ENCODE data around the gene CNTN4.

CNTN4 gene

GRCh38 chr3:2934541-2934940, 835.9 kb downstream of the CNTN4 start:
- POLR2A ChIA-PET, result no interaction called here
- no peak for DNase-seq (ENCODE audit: extremely low spot score)
- CTCF ChIA-PET, result no interaction called here
- TF ChIP-seq SUZ12 (IDR thresholded peaks at IDR 0.05), result no peak
- no peak for TF ChIP-seq LEF1 (IDR thresholded peaks at IDR 0.05; ENCODE audit: borderline replicate concordance)
- no peak for TF ChIP-seq L3MBTL2 (conservative IDR thresholded peaks at IDR 0.05)
- no peak for TF ChIP-seq PKNOX1 (IDR thresholded peaks at IDR 0.05)
- TF ChIP-seq FOXK2 (IDR thresholded peaks at IDR 0.05), result no peak
- no peak for TF ChIP-seq FOXA1 (IDR thresholded peaks at IDR 0.05)
- no peak for TF ChIP-seq HDGF (IDR thresholded peaks at IDR 0.05; ENCODE audit: borderline replicate concordance)
- no peak for TF ChIP-seq TARDBP (IDR thresholded peaks at IDR 0.05)
- TF ChIP-seq CTBP1 (IDR thresholded peaks at IDR 0.05; ENCODE audit: borderline replicate concordance), result no peak
- TF ChIP-seq ARNT (IDR thresholded peaks at IDR 0.05), result no peak
- no peak for TF ChIP-seq NFRKB (IDR thresholded peaks at IDR 0.05)
- no peak for TF ChIP-seq ZNF384 (IDR thresholded peaks at IDR 0.05)

GRCh38 chr3:2937055-2937454, 838.4 kb downstream of the CNTN4 start:
- DNase-seq (ENCODE audit: extremely low spot score), result no peak
- TF ChIP-seq ZNF384 (IDR thresholded peaks at IDR 0.05), result no peak
- TF ChIP-seq LEF1 (IDR thresholded peaks at IDR 0.05; ENCODE audit: borderline replicate concordance), result no peak
- TF ChIP-seq PKNOX1 (IDR thresholded peaks at IDR 0.05), result no peak
- no peak for TF ChIP-seq SUZ12 (IDR thresholded peaks at IDR 0.05)
- no peak for TF ChIP-seq ARNT (IDR thresholded peaks at IDR 0.05)
- TF ChIP-seq SP1 (IDR thresholded peaks at IDR 0.05), result no peak
- no peak for TF ChIP-seq TARDBP (IDR thresholded peaks at IDR 0.05)
- no peak for TF ChIP-seq L3MBTL2 (conservative IDR thresholded peaks at IDR 0.05)
- no peak for TF ChIP-seq FOXM1 (IDR thresholded peaks at IDR 0.05; ENCODE audit: borderline replicate concordance)
- TF ChIP-seq NFRKB (IDR thresholded peaks at IDR 0.05), result no peak
- TF ChIP-seq HDGF (IDR thresholded peaks at IDR 0.05; ENCODE audit: borderline replicate concordance), result no peak
- no peak for TF ChIP-seq FOXK2 (IDR thresholded peaks at IDR 0.05)
- no peak for TF ChIP-seq BHLHE40 (IDR thresholded peaks at IDR 0.05; ENCODE audit: borderline replicate concordance)
- TF ChIP-seq ELF4 (IDR thresholded peaks at IDR 0.05), result no peak
- TF ChIP-seq FOXA1 (IDR thresholded peaks at IDR 0.05), result no peak
- no peak for TF ChIP-seq CTBP1 (IDR thresholded peaks at IDR 0.05; ENCODE audit: borderline replicate concordance)
- ChIA-PET CTCF (no interaction called here), POLR2A (no interaction called here)

GRCh38 chr3:2937592-2937991, 838.9 kb downstream of the CNTN4 start:
- TF ChIP-seq FOXM1 (IDR thresholded peaks at IDR 0.05; ENCODE audit: borderline replicate concordance) (no peak), BHLHE40 (IDR thresholded peaks at IDR 0.05; ENCODE audit: borderline replicate concordance) (no peak), SP1 (IDR thresholded peaks at IDR 0.05) (no peak), CTBP1 (IDR thresholded peaks at IDR 0.05; ENCODE audit: borderline replicate concordance) (no peak), ELF4 (IDR thresholded peaks at IDR 0.05) (no peak), ZNF384 (IDR thresholded peaks at IDR 0.05) (no peak), PKNOX1 (IDR thresholded peaks at IDR 0.05) (no peak), SUZ12 (IDR thresholded peaks at IDR 0.05) (no peak), NFRKB (IDR thresholded peaks at IDR 0.05) (no peak), FOXK2 (IDR thresholded peaks at IDR 0.05) (no peak), LEF1 (IDR thresholded peaks at IDR 0.05; ENCODE audit: borderline replicate concordance) (no peak), L3MBTL2 (conservative IDR thresholded peaks at IDR 0.05) (no peak), ARNT (IDR thresholded peaks at IDR 0.05) (no peak), HDGF (IDR thresholded peaks at IDR 0.05; ENCODE audit: borderline replicate concordance) (no peak)
- CTCF ChIA-PET, result no interaction called here
- DNase-seq (ENCODE audit: extremely low spot score), result no peak
- POLR2A ChIA-PET, result no interaction called here

- DNase-seq (ENCODE audit: extremely low spot score), result no peak
- ChIA-PET POLR2A (no interaction called here), CTCF (no interaction called here)
- TF ChIP-seq FOXA1 (IDR thresholded peaks at IDR 0.05) (no peak), ZNF384 (IDR thresholded peaks at IDR 0.05) (no peak)
Measured at GRCh38 chr3:2938711-2939110, 840.0 kb downstream of the CNTN4 start.

GRCh38 chr3:2940062-2940461, 841.4 kb downstream of the CNTN4 start:
- no peak for DNase-seq (ENCODE audit: extremely low spot score)
- POLR2A ChIA-PET, result no interaction called here
- CTCF ChIA-PET, result no interaction called here
- TF ChIP-seq FOXA1 (IDR thresholded peaks at IDR 0.05), result no peak
- no peak for TF ChIP-seq SUZ12 (IDR thresholded peaks at IDR 0.05)
- TF ChIP-seq PKNOX1 (IDR thresholded peaks at IDR 0.05), result no peak
- no peak for TF ChIP-seq ZNF384 (IDR thresholded peaks at IDR 0.05)
- TF ChIP-seq CTBP1 (IDR thresholded peaks at IDR 0.05; ENCODE audit: borderline replicate concordance), result no peak
- no peak for TF ChIP-seq LEF1 (IDR thresholded peaks at IDR 0.05; ENCODE audit: borderline replicate concordance)
- TF ChIP-seq L3MBTL2 (conservative IDR thresholded peaks at IDR 0.05), result no peak
- no peak for TF ChIP-seq SP1 (IDR thresholded peaks at IDR 0.05)
- no peak for TF ChIP-seq NFRKB (IDR thresholded peaks at IDR 0.05)
- TF ChIP-seq FOXK2 (IDR thresholded peaks at IDR 0.05), result no peak
- TF ChIP-seq ELF4 (IDR thresholded peaks at IDR 0.05), result no peak
- TF ChIP-seq HDGF (IDR thresholded peaks at IDR 0.05; ENCODE audit: borderline replicate concordance), result no peak

GRCh38 chr3:2944628-2945027, 846.0 kb downstream of the CNTN4 start:
- ChIA-PET POLR2A (no interaction called here), CTCF (no interaction called here)
- DNase-seq (ENCODE audit: extremely low spot score), result no peak
- TF ChIP-seq FOXA1 (IDR thresholded peaks at IDR 0.05), result no peak
- TF ChIP-seq FOXM1 (IDR thresholded peaks at IDR 0.05; ENCODE audit: borderline replicate concordance), result no peak
- TF ChIP-seq SUZ12 (IDR thresholded peaks at IDR 0.05), result no peak
- no peak for TF ChIP-seq L3MBTL2 (conservative IDR thresholded peaks at IDR 0.05)
- TF ChIP-seq FOXK2 (IDR thresholded peaks at IDR 0.05), result no peak
- no peak for TF ChIP-seq ARNT (IDR thresholded peaks at IDR 0.05)
- no peak for TF ChIP-seq CTBP1 (IDR thresholded peaks at IDR 0.05; ENCODE audit: borderline replicate concordance)
- TF ChIP-seq LEF1 (IDR thresholded peaks at IDR 0.05; ENCODE audit: borderline replicate concordance), result no peak
- no peak for TF ChIP-seq TARDBP (IDR thresholded peaks at IDR 0.05)
- TF ChIP-seq ZNF384 (IDR thresholded peaks at IDR 0.05), result no peak
- no peak for TF ChIP-seq BHLHE40 (IDR thresholded peaks at IDR 0.05; ENCODE audit: borderline replicate concordance)
- no peak for TF ChIP-seq HDGF (IDR thresholded peaks at IDR 0.05; ENCODE audit: borderline replicate concordance)
- TF ChIP-seq PKNOX1 (IDR thresholded peaks at IDR 0.05), result no peak
- no peak for TF ChIP-seq NFRKB (IDR thresholded peaks at IDR 0.05)
- TF ChIP-seq SP1 (IDR thresholded peaks at IDR 0.05), result no peak

Measured in HEK293T (cell line).